DOHH2 (cell line): ENCODE results near the gene CRTC3.

Experiments used
- CTCF ChIP-seq: fragments of 200-600 bp; sonication (generic); IDR thresholded peaks from one replicate; pipeline ENCODE4 v1.5.1; 2014; ENCODE audit warnings: antibody characterized with exemption, mild to moderate bottlenecking, low read depth, low read length; ENCODE audit not compliant: poor library complexity, severe bottlenecking
- EZH2phosphoT487 ChIP-seq: fragments of 200-600 bp; sonication (generic); IDR thresholded peaks from 2 replicates; pipeline ENCODE4 v1.6.1; 2017; ENCODE audit warnings: borderline replicate concordance, mild to moderate bottlenecking, antibody characterized with exemption, low read length, moderate library complexity, mixed read lengths

DNA sequence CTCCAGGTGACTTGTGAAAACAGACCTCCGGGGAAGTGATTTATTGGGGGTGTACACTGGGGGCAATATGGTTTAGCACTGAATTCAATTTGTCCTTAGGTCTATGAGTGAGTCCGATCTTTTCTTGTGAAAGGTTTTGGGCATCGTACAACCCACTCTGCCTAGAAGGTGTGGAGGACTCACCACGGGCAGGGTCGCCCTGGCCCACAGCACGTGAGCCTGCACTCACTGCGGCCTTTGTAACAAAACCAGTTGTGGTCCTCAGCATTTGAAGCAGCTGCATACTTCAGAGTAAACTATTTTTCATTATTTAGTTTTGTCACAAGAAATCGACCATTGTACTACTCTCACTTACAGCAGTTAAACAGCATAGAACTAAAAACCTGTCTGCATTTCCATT lies 114.8 kb downstream of the CRTC3 start:
- TF ChIP-seq CTCF (no peak), EZH2phosphoT487 (no peak)
